Vagina (tissue), 2 donors: ENCODE data around the gene CITED4.

Experiments used
- CTCF ChIP-seq, 3 experiments: fragments of 450-650 bp in 2 of 3; fragments of 200-600 bp in 1 of 3; sonication (generic) in 1 of 3; IDR thresholded peaks; one replicate each; pipeline ENCODE4 v1.5.1; 2017 to 2019; ENCODE audit warnings: antibody characterized with exemption in 3 of 3, mild to moderate bottlenecking in 2 of 3, moderate library complexity in 2 of 3
- POLR2A ChIP-seq, 2 donors: fragments of 450-650 bp; IDR thresholded peaks; one replicate each; pipeline ENCODE4 v1.6.1; 2017; ENCODE audit warnings: antibody characterized with exemption in 2 of 2, mild to moderate bottlenecking in 2 of 2, moderate library complexity in 2 of 2
- POLR2AphosphoS5 ChIP-seq, 2 donors: sonication (generic); formaldehyde crosslinking; IDR thresholded peaks; one replicate each; pipeline ENCODE4 v1.9.0; 2017; ENCODE audit warnings: antibody characterized with exemption in 2 of 2, mild to moderate bottlenecking in 2 of 2, low read depth in 1 of 2; ENCODE audit not compliant: insufficient read depth in 1 of 2

- TF ChIP-seq CTCF (IDR thresholded peaks at IDR 0.05) = no peak
- TF ChIP-seq POLR2A (IDR thresholded peaks at IDR 0.05) = no peak
- TF ChIP-seq POLR2AphosphoS5 (IDR thresholded peaks at IDR 0.05; ENCODE audit: insufficient read depth in 1 of 2, low read depth in 1 of 2) = no peak
Observed at GRCh38 chr1:40893946-40894345, 31.8 kb upstream of the CITED4 start.
